Activated CD4-positive, alpha-beta memory T cell treated with anti-CD3 and anti-CD28 coated beads for 36 hours (primary cell): Measurements from ENCODE around the gene CCER1. TPM values are rescaled to one million over a fixed set of nuclear protein-coding genes. Genes with fewer than 3 reads are reported as not detected.

ENCODE experiments used
- CTCF ChIA-PET: fragments of 350-600 bp; sonication (Branson Sonifier 250); formaldehyde crosslinking; loops from one replicate; lab custom pipeline; 2021; ENCODE audit warnings: antibody characterized with exemption, inconsistent platforms; lab: Charles Lee
- POLR2A ChIA-PET: fragments of 350-600 bp; sonication (Branson Sonifier 250); formaldehyde crosslinking; loops from one replicate; lab custom pipeline; 2021; ENCODE audit warnings: antibody characterized with exemption; lab: Charles Lee
- DNase-seq: peaks from one replicate; pipeline ENCODE4 v3.0.0-alpha.2; 2020
- H3K27ac Mint-ChIP-seq: one replicate; pipeline ENCODE4 v1.8.0; 2021; ENCODE audit warnings: mixed read lengths
- H3K27me3 Mint-ChIP-seq: one replicate; pipeline ENCODE4 v1.8.0; 2021; ENCODE audit warnings: mixed read lengths
- H3K36me3 Mint-ChIP-seq: one replicate; pipeline ENCODE4 v1.8.0; 2021; ENCODE audit warnings: mixed read lengths
- H3K4me1 Mint-ChIP-seq: one replicate; pipeline ENCODE4 v1.8.0; 2021; ENCODE audit warnings: low read depth, mixed read lengths
- H3K4me3 Mint-ChIP-seq: one replicate; pipeline ENCODE4 v1.8.0; 2021; ENCODE audit warnings: mild to moderate bottlenecking, mixed read lengths
- H3K9me3 Mint-ChIP-seq: one replicate; pipeline ENCODE4 v1.8.0; 2021; ENCODE audit warnings: mixed read lengths
- intact Hi-C: fragments of 100-400 bp; cut with micrococcal nuclease; formaldehyde crosslinking; loops from one replicate; pipeline ENCODE4 v1.15.1; 2023
- total RNA-seq, 2 experiments: library from RNA; stranded (reverse); gene quantifications; one replicate each; pipeline ENCODE4 v1.2.3, GENCODE V29; 2021

CCER1 gene
- total RNA-seq, 2 experiments from 2014 or later = not detected

- no peak overlapping the region for H3K27ac Mint-ChIP-seq
- ChIA-PET CTCF (interaction anchor here (0.6 to 1.6 kb wide), 9 partner anchors 12 to 1235 kb away, joined by 3 to 4 read pairs (median 3); no protein-coding TSS in a partner anchor), POLR2A (no interaction called here)
- H3K9me3 Mint-ChIP-seq = no peaks in the 10 kb centered on the region
- H3K27me3 Mint-ChIP-seq = peaks cover 6% of the 10 kb centered on the region
- intact Hi-C loops = loop anchor here (10.0 kb wide), 1 partner anchor 1396 kb away; no protein-coding TSS in a partner anchor
- H3K4me3 Mint-ChIP-seq = no peak overlapping the region
- H3K4me1 Mint-ChIP-seq = no peaks in the 10 kb centered on the region
- H3K36me3 Mint-ChIP-seq = no peaks in the 10 kb centered on the region
- no peak for DNase-seq
Measured at GRCh38 chr12:90940872-90941499, 14.0 kb downstream of the CCER1 start.

- H3K4me1 Mint-ChIP-seq = no peaks in the 10 kb centered on the region
- no peak overlapping the region for H3K27ac Mint-ChIP-seq
- ChIA-PET POLR2A (no interaction called here), CTCF (interaction anchor here (0.7 kb wide), 1 partner anchor 123 kb away, joined by 4 read pairs; no protein-coding TSS in a partner anchor)
- no peaks in the 10 kb centered on the region for H3K9me3 Mint-ChIP-seq
- DNase-seq = no peak
- intact Hi-C loops = loop anchor here (5.0 kb wide), 1 partner anchor 1922 kb away; no protein-coding TSS in a partner anchor
- peaks cover 6% of the 10 kb centered on the region for H3K27me3 Mint-ChIP-seq
- H3K4me3 Mint-ChIP-seq = no peak overlapping the region
- no peaks in the 10 kb centered on the region for H3K36me3 Mint-ChIP-seq
Measured at GRCh38 chr12:90939382-90939781, 15.6 kb downstream of the CCER1 start.

GRCh38 chr12:90938451-90938850 lies 16.5 kb downstream of the CCER1 start:
- Mint-ChIP-seq H3K4me3 (no peak overlapping the region), H3K36me3 (no peaks in the 10 kb centered on the region), H3K9me3 (no peaks in the 10 kb centered on the region), H3K27ac (no peak overlapping the region), H3K27me3 (peaks cover 6% of the 10 kb centered on the region), H3K4me1 (no peaks in the 10 kb centered on the region)
- no peak for DNase-seq
- ChIA-PET POLR2A (no interaction called here), CTCF (no interaction called here)
- intact Hi-C loops = loop anchor here (5.0 kb wide), 1 partner anchor 1921 kb away; no protein-coding TSS in a partner anchor

GRCh38 chr12:90937651-90938050 lies 17.3 kb downstream of the CCER1 start:
- Mint-ChIP-seq H3K4me1 (no peaks in the 10 kb centered on the region), H3K4me3 (no peak overlapping the region), H3K27me3 (peaks cover 6% of the 10 kb centered on the region), H3K27ac (no peak overlapping the region), H3K36me3 (no peaks in the 10 kb centered on the region), H3K9me3 (no peaks in the 10 kb centered on the region)
- DNase-seq = no peak
- intact Hi-C loops = loop anchor here (5.0 kb wide), 1 partner anchor 1920 kb away; no protein-coding TSS in a partner anchor
- CTCF ChIA-PET = no interaction called here
- POLR2A ChIA-PET = no interaction called here

GRCh38 chr12:90936230-90937005 lies 18.6 kb downstream of the CCER1 start:
- H3K27me3 Mint-ChIP-seq = peaks cover 6% of the 10 kb centered on the region
- no peaks in the 10 kb centered on the region for H3K4me1 Mint-ChIP-seq
- DNase-seq = no peak
- intact Hi-C loops = loop anchor here (5.0 kb wide), 1 partner anchor 1919 kb away; no protein-coding TSS in a partner anchor
- POLR2A ChIA-PET = no interaction called here
- H3K9me3 Mint-ChIP-seq = no peaks in the 10 kb centered on the region
- CTCF ChIA-PET = interaction anchor here (1.4 kb wide), 1 partner anchor 172 kb away, joined by 5 read pairs; no protein-coding TSS in a partner anchor
- no peak overlapping the region for H3K4me3 Mint-ChIP-seq
- no peaks in the 10 kb centered on the region for H3K36me3 Mint-ChIP-seq
- no peak overlapping the region for H3K27ac Mint-ChIP-seq

- ChIA-PET POLR2A (no interaction called here), CTCF (no interaction called here)
- H3K27ac Mint-ChIP-seq = no peak overlapping the region
Measured at GRCh38 chr12:90925562-90925961, 29.4 kb downstream of the CCER1 start.

GRCh38 chr12:90924406-90924805 lies 30.6 kb downstream of the CCER1 start:
- CTCF ChIA-PET = interaction anchor here (0.6 kb wide), 1 partner anchor 189 kb away, joined by 3 read pairs; no protein-coding TSS in a partner anchor
- peaks cover 6% of the 10 kb centered on the region for H3K9me3 Mint-ChIP-seq
- H3K4me1 Mint-ChIP-seq = no peaks in the 10 kb centered on the region
- no peak overlapping the region for H3K4me3 Mint-ChIP-seq
- H3K36me3 Mint-ChIP-seq = peaks cover 1% of the 10 kb centered on the region
- peaks cover 1% of the 10 kb centered on the region for H3K27me3 Mint-ChIP-seq
- POLR2A ChIA-PET = no interaction called here
- intact Hi-C loops = no loop called here
- no peak overlapping the region for H3K27ac Mint-ChIP-seq
- no peak for DNase-seq

More at GRCh38 chr12:90925562-90925961, 29.4 kb downstream of the CCER1 start:
- H3K4me1 Mint-ChIP-seq = no peaks in the 10 kb centered on the region
- H3K9me3 Mint-ChIP-seq = peaks cover 16% of the 10 kb centered on the region
- H3K36me3 Mint-ChIP-seq = peaks cover 1% of the 10 kb centered on the region
- no peak overlapping the region for H3K4me3 Mint-ChIP-seq
- DNase-seq = no peak
- H3K27me3 Mint-ChIP-seq = peaks cover 1% of the 10 kb centered on the region
- intact Hi-C loops = no loop called here

GRCh38 chr12:90922145-90922627 lies 32.8 kb downstream of the CCER1 start:
- Mint-ChIP-seq H3K27me3 (peaks cover 4% of the 10 kb centered on the region), H3K4me1 (no peaks in the 10 kb centered on the region), H3K27ac (no peak overlapping the region), H3K4me3 (no peak overlapping the region), H3K9me3 (no peaks in the 10 kb centered on the region), H3K36me3 (no peaks in the 10 kb centered on the region)
- CTCF ChIA-PET = interaction anchor here (0.6 kb wide), 1 partner anchor 149 kb away, joined by 3 read pairs; no protein-coding TSS in a partner anchor
- DNase-seq = no peak
- POLR2A ChIA-PET = no interaction called here
- intact Hi-C loops = no loop called here

- Mint-ChIP-seq H3K4me1 (no peaks in the 10 kb centered on the region), H3K27ac (no peak overlapping the region), H3K36me3 (no peaks in the 10 kb centered on the region), H3K27me3 (peaks cover 4% of the 10 kb centered on the region), H3K4me3 (no peak overlapping the region), H3K9me3 (no peaks in the 10 kb centered on the region)
- intact Hi-C loops = no loop called here
- ChIA-PET POLR2A (no interaction called here), CTCF (interaction anchor here (0.6 kb wide), 1 partner anchor 148 kb away, joined by 3 read pairs; no protein-coding TSS in a partner anchor)
- no peak for DNase-seq
Measured at GRCh38 chr12:90921536-90921935, 33.4 kb downstream of the CCER1 start.

GRCh38 chr12:90920222-90920621 lies 34.8 kb downstream of the CCER1 start:
- no peak for DNase-seq
- H3K27me3 Mint-ChIP-seq = peaks cover 3% of the 10 kb centered on the region
- H3K36me3 Mint-ChIP-seq = no peaks in the 10 kb centered on the region
- no peak overlapping the region for H3K27ac Mint-ChIP-seq
- intact Hi-C loops = no loop called here
- H3K9me3 Mint-ChIP-seq = no peaks in the 10 kb centered on the region
- no peak overlapping the region for H3K4me3 Mint-ChIP-seq
- no peaks in the 10 kb centered on the region for H3K4me1 Mint-ChIP-seq
- ChIA-PET POLR2A (no interaction called here), CTCF (no interaction called here)

- no peak for DNase-seq
- H3K4me3 Mint-ChIP-seq = no peak overlapping the region
- no peaks in the 10 kb centered on the region for H3K4me1 Mint-ChIP-seq
- H3K36me3 Mint-ChIP-seq = no peaks in the 10 kb centered on the region
- ChIA-PET CTCF (no interaction called here), POLR2A (no interaction called here)
- intact Hi-C loops = no loop called here
- H3K9me3 Mint-ChIP-seq = peaks cover 3% of the 10 kb centered on the region
- peaks cover 3% of the 10 kb centered on the region for H3K27me3 Mint-ChIP-seq
- no peak overlapping the region for H3K27ac Mint-ChIP-seq
Measured at GRCh38 chr12:90917431-90917830, 37.5 kb downstream of the CCER1 start.

- Mint-ChIP-seq H3K4me1 (no peaks in the 10 kb centered on the region), H3K36me3 (no peaks in the 10 kb centered on the region), H3K9me3 (peaks cover 3% of the 10 kb centered on the region), H3K4me3 (no peak overlapping the region), H3K27me3 (peaks cover 3% of the 10 kb centered on the region), H3K27ac (no peak overlapping the region)
- DNase-seq = no peak
- CTCF ChIA-PET = no interaction called here
- intact Hi-C loops = no loop called here
- POLR2A ChIA-PET = no interaction called here
Measured at GRCh38 chr12:90916516-90916915, 38.5 kb downstream of the CCER1 start.
